HepG2 (cell line): Measurements from ENCODE around the gene MEGF6. TPM values are rescaled to one million over a fixed set of nuclear protein-coding genes. Genes with fewer than 3 reads are reported as not detected.
A peak's percentile ranks its signal among the peaks of the same experiment; 100 is the strongest.

Source experiments
- BRF2 ChIP-seq: sonication (generic); formaldehyde crosslinking; IDR thresholded peaks from 2 replicates; pipeline ENCODE4 v1.8.1; 2022; ENCODE audit warnings: mild to moderate bottlenecking, missing genetic modification reagents
- HMGXB3 ChIP-seq: sonication (generic); formaldehyde crosslinking; IDR thresholded peaks from 2 replicates; pipeline ENCODE4 v1.4.0; 2020; ENCODE audit warnings: missing genetic modification reagents, borderline replicate concordance
- HNF4G ChIP-seq, 2 experiments: sonication (generic) in 1 of 2; formaldehyde crosslinking in 1 of 2; IDR thresholded peaks; 2 replicates each; pipeline versions ENCODE4 v1.4.0 to v1.6.1; 2011 to 2020; ENCODE audit warnings: borderline replicate concordance in 2 of 2, low read depth in 2 of 2, mild to moderate bottlenecking in 2 of 2, low read length in 1 of 2, missing genetic modification reagents in 1 of 2, moderate library complexity in 1 of 2
- MED13 ChIP-seq: sonication (generic); formaldehyde crosslinking; IDR thresholded peaks from 2 replicates; pipeline ENCODE4 v1.5.0; 2020; ENCODE audit warnings: missing genetic modification reagents
- RELA ChIP-seq: sonication (generic); formaldehyde crosslinking; IDR thresholded peaks from 2 replicates; pipeline ENCODE4 v1.4.0; 2020; ENCODE audit warnings: missing genetic modification reagents
- SKIL ChIP-seq: sonication (generic); formaldehyde crosslinking; IDR thresholded peaks from 2 replicates; pipeline ENCODE4 v1.8.0; 2022; ENCODE audit warnings: missing genetic modification reagents, mild to moderate bottlenecking, moderate library complexity, borderline replicate concordance
- TBL1XR1 ChIP-seq: fragments of 150-350 bp; IDR thresholded peaks from 2 replicates; pipeline ENCODE4 v1.6.1; 2014; ENCODE audit warnings: borderline replicate concordance, low read length; ENCODE audit not compliant: partially characterized antibody
- TOPORS ChIP-seq: sonication (generic); formaldehyde crosslinking; IDR thresholded peaks from 2 replicates; pipeline ENCODE4 v1.8.0; 2023; ENCODE audit warnings: mild to moderate bottlenecking, missing genetic modification reagents
- ZFP62 ChIP-seq: sonication (generic); formaldehyde crosslinking; IDR thresholded peaks from 2 replicates; pipeline ENCODE4 v1.4.0; 2020; ENCODE audit warnings: missing genetic modification reagents
- ZFX ChIP-seq: sonication (generic); formaldehyde crosslinking; IDR thresholded peaks from 2 replicates; pipeline ENCODE4 v1.4.0; 2020; ENCODE audit warnings: mild to moderate bottlenecking, low read depth, missing genetic modification reagents, moderate library complexity
- ZGPAT ChIP-seq: IDR thresholded peaks from 2 replicates; pipeline ENCODE4 v1.6.1; 2016; ENCODE audit warnings: mild to moderate bottlenecking
- ZNF562 ChIP-seq: sonication (generic); formaldehyde crosslinking; IDR thresholded peaks from 2 replicates; pipeline ENCODE4 v1.8.0; 2022; ENCODE audit warnings: missing genetic modification reagents, borderline replicate concordance
- ZNF687 ChIP-seq: sonication (generic); formaldehyde crosslinking; IDR thresholded peaks from 2 replicates; pipeline ENCODE4 v1.5.1; 2020; ENCODE audit warnings: mild to moderate bottlenecking, missing genetic modification reagents, moderate library complexity
- polyA plus RNA-seq, 8 experiments: library from polyadenylated mRNA; depleted of rRNA in 3 of 8; stranded (reverse) in 7 of 8; unstranded in 1 of 8; fragments of >200 nt; fragmentation: Illumina TruSeq in 4 of 8; extraction: Trizol in 4 of 8; gene quantifications; 2 replicates each; pipeline versions ENCODE4 v1.2.1 to v1.2.3, GENCODE V29; 2011 to 2016; ENCODE audit warnings: low read depth in 4 of 8, missing spikeins in 1 of 8, mixed read lengths in 1 of 8; ENCODE audit not compliant: insufficient read depth in 1 of 8
- total RNA-seq, 5 experiments: library from RNA; depleted of rRNA; stranded (reverse); fragments of >200 nt; fragmentation: Illumina TruSeq; extraction: Trizol; gene quantifications; 2 replicates each; pipeline ENCODE4 v1.2.3, GENCODE V29; 2016; ENCODE audit warnings: low read depth in 1 of 5

MEGF6 gene
- total and polyA plus RNA-seq, 2 of the 13 experiments (the other 11 are each of a cell fraction or from before 2014, with no cell fraction given), result 1.9 TPM

GRCh38 chr1:3454811-3455618, 156.3 kb downstream of the MEGF6 start (continued):
- TF ChIP-seq TOPORS (CRISPR knock-in tag), result no peak
- TF ChIP-seq ZNF562 (CRISPR knock-in tag), result no peak
- TF ChIP-seq HNF4G (IDR thresholded peaks at IDR 0.05; ENCODE audit: borderline replicate concordance, low read depth, low read length), result peak; percentile 87
- TF ChIP-seq HNF4G (CRISPR knock-in tag; IDR thresholded peaks at IDR 0.05; ENCODE audit: borderline replicate concordance, low read depth), result peak; percentile 82; the same call in 1 of the 2 replicates
- TF ChIP-seq RELA (CRISPR knock-in tag), result no peak
- TF ChIP-seq ZFX (CRISPR knock-in tag), result no peak
- TF ChIP-seq BRF2 (CRISPR knock-in tag), result no peak
- TF ChIP-seq HMGXB3, result no peak; the same call in 1 of the 2 replicates
- TF ChIP-seq ZNF687 (CRISPR knock-in tag), result peak; percentile 49
- no peak for TF ChIP-seq ZFP62 (CRISPR knock-in tag)
- peak; percentile 72 for TF ChIP-seq ZGPAT (CRISPR knock-in tag)
- peak; percentile 77 for TF ChIP-seq MED13 (CRISPR knock-in tag)
- no peak for TF ChIP-seq TBL1XR1
- peak; percentile 82 for TF ChIP-seq SKIL (CRISPR knock-in tag)
